Fibroblast of pulmonary artery (primary cell): ENCODE measurements around the gene ARHGAP10.

Source experiments
- DNase-seq: peaks from one replicate; pipeline ENCODE4 v3.0.0-alpha.2; 2010; ENCODE audit warnings: low read depth
- H3K4me3 ChIP-seq: replicated peaks from 2 replicates; pipeline ENCODE4 v1.5.1; 2011; ENCODE audit warnings: low read depth, mild to moderate bottlenecking, control low read depth, low read length, moderate library complexity
- TF ChIP-seq, protein P1 (sequence below): IDR thresholded peaks from 2 replicates; pipeline ENCODE4 v1.5.1; 2011; ENCODE audit warnings: mild to moderate bottlenecking, control low read depth, low read length, inconsistent platforms; ENCODE audit errors: missing control alignments

ARHGAP10 gene

DNA sequence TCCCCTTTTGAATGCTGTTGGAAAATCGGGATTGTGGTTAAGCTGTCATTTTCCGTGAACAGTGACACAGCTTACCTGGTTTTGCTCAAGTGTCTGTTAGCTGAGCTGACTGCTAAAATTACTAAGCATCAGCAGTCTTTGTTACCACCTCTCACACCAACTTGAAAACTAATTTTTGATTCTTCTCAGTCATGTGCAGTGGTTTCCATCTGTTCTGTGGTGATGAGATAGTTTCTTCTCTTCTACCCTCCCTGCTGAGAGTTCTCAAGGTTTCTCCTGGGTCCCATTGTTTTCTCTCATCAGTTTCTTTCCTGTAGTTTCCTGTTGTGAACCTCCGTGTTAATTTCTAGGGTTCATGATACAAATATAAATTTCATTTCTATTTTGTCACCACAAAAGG is 225.6 kb downstream of the ARHGAP10 start:
- TF ChIP-seq, protein P1, sequence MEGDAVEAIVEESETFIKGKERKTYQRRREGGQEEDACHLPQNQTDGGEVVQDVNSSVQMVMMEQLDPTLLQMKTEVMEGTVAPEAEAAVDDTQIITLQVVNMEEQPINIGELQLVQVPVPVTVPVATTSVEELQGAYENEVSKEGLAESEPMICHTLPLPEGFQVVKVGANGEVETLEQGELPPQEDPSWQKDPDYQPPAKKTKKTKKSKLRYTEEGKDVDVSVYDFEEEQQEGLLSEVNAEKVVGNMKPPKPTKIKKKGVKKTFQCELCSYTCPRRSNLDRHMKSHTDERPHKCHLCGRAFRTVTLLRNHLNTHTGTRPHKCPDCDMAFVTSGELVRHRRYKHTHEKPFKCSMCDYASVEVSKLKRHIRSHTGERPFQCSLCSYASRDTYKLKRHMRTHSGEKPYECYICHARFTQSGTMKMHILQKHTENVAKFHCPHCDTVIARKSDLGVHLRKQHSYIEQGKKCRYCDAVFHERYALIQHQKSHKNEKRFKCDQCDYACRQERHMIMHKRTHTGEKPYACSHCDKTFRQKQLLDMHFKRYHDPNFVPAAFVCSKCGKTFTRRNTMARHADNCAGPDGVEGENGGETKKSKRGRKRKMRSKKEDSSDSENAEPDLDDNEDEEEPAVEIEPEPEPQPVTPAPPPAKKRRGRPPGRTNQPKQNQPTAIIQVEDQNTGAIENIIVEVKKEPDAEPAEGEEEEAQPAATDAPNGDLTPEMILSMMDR, result no peak
- DNase-seq, result no peak
- no peak overlapping the region for H3K4me3 ChIP-seq

DNA sequence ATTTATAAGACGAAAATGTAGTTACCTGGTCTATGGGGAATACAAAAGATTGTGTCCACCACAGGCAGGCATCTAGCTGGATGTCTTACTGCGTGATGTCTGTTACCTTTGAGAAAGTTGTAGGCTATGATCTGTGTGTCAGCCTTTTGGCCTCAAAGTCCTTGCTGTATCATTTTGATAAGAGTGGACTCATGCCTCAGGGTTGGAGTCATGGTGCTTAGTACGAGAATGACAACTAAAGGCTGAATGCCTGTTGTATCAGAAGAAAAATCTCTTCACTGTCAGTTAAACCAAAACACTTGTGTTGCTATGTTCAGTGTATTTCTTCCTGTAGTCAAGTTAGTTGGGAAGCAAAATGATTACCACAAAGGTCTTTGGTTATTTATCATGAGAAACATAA is 226.2 kb downstream of the ARHGAP10 start:
- TF ChIP-seq, protein P1, result no peak
- H3K4me3 ChIP-seq, result no peak overlapping the region
- DNase-seq, result no peak

DNA sequence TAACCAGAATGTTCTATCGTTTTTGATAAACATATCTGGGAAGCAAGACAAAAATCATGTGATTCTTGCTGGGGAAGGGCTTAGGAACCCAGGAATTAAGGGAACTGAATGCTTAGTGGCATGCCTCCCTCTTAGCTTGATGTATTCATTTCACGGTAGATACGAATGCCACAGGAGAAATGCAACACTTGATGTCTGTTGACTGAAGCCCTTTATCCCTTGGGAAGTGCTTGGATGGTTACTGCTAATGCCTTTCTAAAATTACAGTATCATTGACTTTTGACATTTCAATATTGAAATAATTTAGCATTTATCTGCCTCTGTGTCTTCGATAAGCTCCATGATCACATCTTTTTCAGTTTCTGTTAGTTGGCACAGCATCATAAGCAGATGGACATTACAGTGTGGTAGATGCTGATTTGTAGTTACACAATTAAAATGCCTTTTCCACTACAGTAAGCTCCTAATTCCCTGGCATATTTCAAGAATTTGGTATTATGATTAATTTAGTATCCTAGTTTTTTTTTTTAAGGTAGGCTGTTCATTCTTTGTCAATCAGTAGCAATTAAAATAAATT is 226.7 kb downstream of the ARHGAP10 start:
- H3K4me3 ChIP-seq, result no peak overlapping the region
- DNase-seq, result no peak
- TF ChIP-seq, protein P1, result no peak

DNA sequence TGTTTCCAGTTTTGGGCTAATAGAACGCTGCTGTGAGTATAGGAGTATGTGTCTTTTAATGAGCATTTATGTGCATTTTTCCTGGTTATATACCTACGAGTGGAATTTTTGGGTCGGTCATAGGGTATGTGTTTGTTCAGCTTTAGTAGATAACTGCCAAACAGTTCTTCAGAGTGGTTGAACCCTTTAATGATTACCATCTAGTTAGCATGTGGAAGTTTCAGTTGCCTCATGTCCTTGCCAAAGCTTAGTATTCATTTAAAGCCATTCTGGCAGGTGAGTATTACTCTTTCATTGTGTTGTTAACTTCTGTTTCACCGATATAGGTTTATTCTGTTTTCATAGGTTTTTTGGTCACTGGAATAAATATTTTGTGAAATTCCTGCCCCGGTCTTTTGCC is 229.1 kb downstream of the ARHGAP10 start:
- no peak for DNase-seq
- TF ChIP-seq, protein P1, result no peak
- no peak overlapping the region for H3K4me3 ChIP-seq

DNA sequence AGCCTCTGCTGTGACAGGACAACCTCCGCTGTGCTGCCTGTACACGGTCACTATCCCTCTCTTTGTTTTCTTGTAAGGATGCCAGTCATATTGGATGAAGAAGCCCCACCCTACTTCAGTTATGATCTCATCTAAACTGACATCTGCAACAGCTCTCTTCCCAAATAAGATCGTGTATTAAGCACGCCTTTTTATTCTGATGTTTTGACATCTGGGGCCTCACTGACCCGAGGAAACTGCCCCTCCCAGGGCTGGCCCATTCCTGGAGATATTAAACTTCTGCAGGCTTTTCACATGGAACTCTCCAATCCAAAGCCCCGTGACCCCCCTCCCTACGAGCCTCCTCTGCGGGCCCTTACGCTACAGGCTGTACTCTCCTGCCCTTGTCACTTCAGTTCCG is 232.0 kb downstream of the ARHGAP10 start:
- DNase-seq, result no peak
- TF ChIP-seq, protein P1, result no peak
- no peak overlapping the region for H3K4me3 ChIP-seq

DNA sequence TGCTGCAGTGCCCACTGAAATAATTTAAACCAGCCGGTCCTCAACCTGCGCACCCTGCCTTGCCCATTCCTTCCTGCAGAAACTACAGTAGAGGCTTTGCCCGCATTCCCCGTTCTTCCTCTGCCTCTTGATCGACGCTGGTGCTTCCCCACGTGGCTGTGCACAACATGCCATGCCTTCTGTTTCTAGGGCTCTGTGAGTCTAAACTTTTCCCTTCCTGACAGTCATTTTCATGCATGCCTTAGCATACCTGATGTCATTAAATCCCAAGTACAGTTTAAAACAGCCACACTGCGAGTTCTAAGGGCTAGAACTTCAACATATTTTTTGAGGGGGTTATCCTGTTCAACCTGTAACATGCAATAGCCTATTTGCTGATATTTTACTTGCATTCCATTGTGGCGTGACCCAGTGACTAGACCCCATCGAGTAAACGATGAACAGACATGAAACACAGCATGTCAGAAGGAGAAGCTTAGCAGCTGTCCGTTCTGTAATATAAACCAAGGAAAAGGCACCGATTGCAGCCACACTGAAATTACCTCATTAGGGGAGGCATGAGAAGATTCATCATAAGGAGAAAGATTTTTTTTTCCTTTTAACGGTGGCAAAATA is 232.5 kb downstream of the ARHGAP10 start:
- no peak overlapping the region for H3K4me3 ChIP-seq
- no peak for DNase-seq
- TF ChIP-seq, protein P1, result no peak

DNA sequence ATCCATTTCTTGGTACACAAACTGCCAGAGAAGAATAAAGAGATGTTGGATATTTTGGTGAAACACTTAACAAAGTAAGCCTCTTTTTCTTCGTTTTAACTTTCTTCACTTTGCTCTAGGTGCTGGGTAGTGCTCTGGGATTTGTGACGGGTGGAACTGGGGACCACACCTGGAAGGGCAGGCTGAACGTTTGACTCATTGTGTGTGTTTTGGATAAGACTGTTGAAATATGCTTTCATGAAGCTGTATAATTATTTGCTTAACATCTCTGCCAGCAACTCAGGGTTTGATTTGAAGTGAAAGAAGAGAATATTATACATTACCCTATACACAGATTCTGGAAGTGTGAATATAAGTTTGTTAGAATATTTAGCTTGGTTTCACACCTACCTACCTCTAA is 233.2 kb downstream of the ARHGAP10 start:
- DNase-seq, result no peak
- TF ChIP-seq, protein P1, result no peak
- H3K4me3 ChIP-seq, result no peak overlapping the region
